SK-N-SH (cell line): ENCODE measurements around the gene OCA2. TPM values are rescaled to one million over a fixed set of nuclear protein-coding genes. Genes with fewer than 3 reads are reported as not detected.

Experiments used
- CTCF ChIA-PET: fragments of 300-600, 350-600 bp; formaldehyde crosslinking; extraction: SDS; loops from one replicate; lab custom pipeline; 2021; lab: Yijun Ruan, JAX
- POLR2A ChIA-PET: fragments of 350-600 bp; sonication (Branson Sonifier 250); formaldehyde crosslinking; extraction: SDS; loops from one replicate; lab custom pipeline; 2020; ENCODE audit warnings: antibody characterized with exemption, inconsistent platforms; lab: Yijun Ruan, JAX
- DNase-seq: peaks from one replicate; pipeline ENCODE4 v3.0.0; 2012
- H2AFZ ChIP-seq: fragments of 200-600 bp; sonication (generic); 2 replicates; pipeline ENCODE4 v1.8.1; 2016; ENCODE audit warnings: antibody characterized with exemption, mild to moderate bottlenecking, low read depth
- H3F3A ChIP-seq: fragments of 200-600 bp; sonication (generic); replicated peaks from 2 replicates; pipeline ENCODE3; 2016; ENCODE audit warnings: antibody characterized with exemption, mild to moderate bottlenecking; ENCODE audit not compliant: insufficient read depth
- H3K27ac ChIP-seq, 2 experiments: fragments of 200-500 bp in 1 of 2; fragments of 200-600 bp in 1 of 2; sonication (Bioruptor generic) in 1 of 2; sonication (generic), shearing (Covaris generic) in 1 of 2; 2 replicates each; pipeline versions ENCODE4 v1.5.1 to v1.6.1; 2014 to 2016; ENCODE audit warnings: low read depth in 2 of 2, inconsistent platforms in 1 of 2, low read length in 1 of 2, mild to moderate bottlenecking in 1 of 2, mixed read lengths in 1 of 2
- H3K27me3 ChIP-seq: fragments of 200-600 bp; sonication (generic), shearing (Covaris generic); 2 replicates; pipeline ENCODE4 v1.6.1; 2016; ENCODE audit warnings: mixed run types; ENCODE audit not compliant: insufficient read depth
- H3K36me3 ChIP-seq, 2 experiments: fragments of 200-500 bp in 1 of 2; fragments of 200-600 bp in 1 of 2; sonication (Bioruptor generic) in 1 of 2; sonication (generic) in 1 of 2; replicated peaks in 1 of 2; 2 replicates each; pipeline versions ENCODE3 to v1.5.1; 2014 to 2016; ENCODE audit warnings: low read length in 1 of 2, mild to moderate bottlenecking in 1 of 2; ENCODE audit not compliant: insufficient read depth in 2 of 2, control insufficient read depth in 1 of 2
- H3K4me1 ChIP-seq, 2 experiments: fragments of 200-500 bp in 1 of 2; fragments of 200-600 bp in 1 of 2; sonication (Bioruptor generic) in 1 of 2; sonication (generic), shearing (Covaris generic) in 1 of 2; 2 replicates each; pipeline versions ENCODE4 v1.5.1 to v1.6.1; 2014 to 2016; ENCODE audit warnings: low read depth in 1 of 2, low read length in 1 of 2, mixed run types in 1 of 2; ENCODE audit not compliant: insufficient read depth in 2 of 2, control insufficient read depth in 1 of 2
- H3K4me2 ChIP-seq: fragments of 200-600 bp; sonication (generic), shearing (Covaris generic); 2 replicates; pipeline ENCODE4 v1.6.1; 2017; ENCODE audit warnings: mixed run types
- H3K4me3 ChIP-seq, 2 experiments: fragments of 200-500 bp in 1 of 2; fragments of 200-600 bp in 1 of 2; sonication (Bioruptor generic) in 1 of 2; sonication (generic), shearing (Covaris generic) in 1 of 2; 2 replicates each; pipeline versions ENCODE4 v1.5.1 to v1.8.1; 2014 to 2016; ENCODE audit warnings: low read depth in 2 of 2, inconsistent platforms in 1 of 2, low read length in 1 of 2, mild to moderate bottlenecking in 1 of 2, mixed read lengths in 1 of 2, moderate library complexity in 1 of 2
- H3K79me2 ChIP-seq: fragments of 200-600 bp; sonication (generic); 2 replicates; pipeline ENCODE4 v1.8.1; 2017; ENCODE audit warnings: mild to moderate bottlenecking; ENCODE audit not compliant: insufficient read depth
- H3K9ac ChIP-seq: fragments of 200-600 bp; sonication (generic); 2 replicates; pipeline ENCODE4 v1.6.1; 2017; ENCODE audit warnings: mixed run types
- H3K9me2 ChIP-seq: fragments of 200-600 bp; sonication (generic); 2 replicates; pipeline ENCODE4 v1.6.1; 2017; ENCODE audit warnings: mixed run types
- H3K9me3 ChIP-seq: fragments of 200-600 bp; sonication (generic); 2 replicates; pipeline ENCODE4 v1.6.1; 2017; ENCODE audit warnings: mixed run types, mild to moderate bottlenecking, moderate library complexity
- H4K20me1 ChIP-seq: fragments of 200-600 bp; sonication (generic); 2 replicates; pipeline ENCODE4 v1.6.1; 2017; ENCODE audit warnings: mild to moderate bottlenecking, mixed run types; ENCODE audit not compliant: insufficient read depth
- CHD2 ChIP-seq: fragments of 150-350 bp; IDR thresholded peaks from 2 replicates; pipeline ENCODE4 v1.6.1; 2018; ENCODE audit warnings: low read length; ENCODE audit not compliant: partially characterized antibody
- EP300 ChIP-seq, 2 experiments: IDR thresholded peaks; 2 replicates each; pipeline versions ENCODE4 v1.4.0 to v1.6.1; 2012; ENCODE audit warnings: borderline replicate concordance in 1 of 2, low read depth in 1 of 2, low read length in 1 of 2
- FOSL2 ChIP-seq: IDR thresholded peaks from 2 replicates; pipeline ENCODE4 v1.4.0; 2012; ENCODE audit warnings: low read depth, mild to moderate bottlenecking, moderate library complexity, borderline replicate concordance
- FOXJ3 ChIP-seq: sonication (generic); formaldehyde crosslinking; IDR thresholded peaks from 2 replicates; pipeline ENCODE4 v1.5.1; 2020; ENCODE audit warnings: mild to moderate bottlenecking, missing genetic modification reagents
- FOXM1 ChIP-seq: IDR thresholded peaks from 2 replicates; pipeline ENCODE4 v1.4.0; 2012; ENCODE audit warnings: low read depth, mild to moderate bottlenecking
- GABPA ChIP-seq: IDR thresholded peaks from 2 replicates; pipeline ENCODE4 v1.4.0; 2012; ENCODE audit warnings: low read depth, mild to moderate bottlenecking
- GATA2 ChIP-seq: sonication (generic); formaldehyde crosslinking; IDR thresholded peaks from 2 replicates; pipeline ENCODE4 v1.5.0; 2020; ENCODE audit warnings: mild to moderate bottlenecking, missing genetic modification reagents
- JUND ChIP-seq: IDR thresholded peaks from 2 replicates; pipeline ENCODE4 v1.4.0; 2012
- MAX ChIP-seq: IDR thresholded peaks from 2 replicates; pipeline ENCODE4 v1.4.0; 2012; ENCODE audit warnings: low read depth
- MEF2A ChIP-seq: IDR thresholded peaks from 2 replicates; pipeline ENCODE4 v1.4.0; 2012; ENCODE audit warnings: low read depth, borderline replicate concordance
- NRF1 ChIP-seq: IDR thresholded peaks from 2 replicates; pipeline ENCODE4 v1.6.1; 2012; ENCODE audit warnings: low read depth, mild to moderate bottlenecking, low read length
- POLR2AphosphoS5 ChIP-seq: IDR thresholded peaks from 2 replicates; pipeline ENCODE4 v1.6.1; 2012; ENCODE audit warnings: low read depth, low read length
- RAD21 ChIP-seq: IDR thresholded peaks from 2 replicates; pipeline ENCODE4 v1.6.1; 2012; ENCODE audit warnings: mild to moderate bottlenecking, low read length
- RFX5 ChIP-seq: IDR thresholded peaks from 2 replicates; pipeline ENCODE4 v1.6.1; 2012; ENCODE audit warnings: mild to moderate bottlenecking, improper control_type of control experiment, low read length
- SIN3A ChIP-seq: IDR thresholded peaks from 2 replicates; pipeline ENCODE4 v1.6.1; 2012; ENCODE audit warnings: low read depth, mild to moderate bottlenecking, low read length, moderate library complexity, borderline replicate concordance
- SMC3 ChIP-seq: IDR thresholded peaks from 2 replicates; pipeline ENCODE4 v1.6.1; 2012; ENCODE audit warnings: low read depth, low read length, improper control_type of control experiment
- TAF1 ChIP-seq: IDR thresholded peaks from 2 replicates; pipeline ENCODE4 v1.6.1; 2012; ENCODE audit warnings: low read depth, mild to moderate bottlenecking, low read length, moderate library complexity, borderline replicate concordance
- TEAD4 ChIP-seq: IDR thresholded peaks from 2 replicates; pipeline ENCODE4 v1.4.0; 2012; ENCODE audit warnings: mild to moderate bottlenecking, borderline replicate concordance; ENCODE audit not compliant: insufficient read depth
- USF1 ChIP-seq: IDR thresholded peaks from 2 replicates; pipeline ENCODE4 v1.4.0; 2012; ENCODE audit warnings: low read depth, borderline replicate concordance
- YY1 ChIP-seq: IDR thresholded peaks from 2 replicates; pipeline ENCODE4 v1.4.0; 2012; ENCODE audit warnings: low read depth, mild to moderate bottlenecking
- WGBS: methylation state at CpG from one replicate; pipeline ENCODE4 v1.1.6; 2017; ENCODE audit warnings: low lambda C conversion rate; 5-methylcytosine and 5-hydroxymethylcytosine counted together
- polyA plus RNA-seq, 3 experiments: library from polyadenylated mRNA; depleted of rRNA; stranded (reverse); fragments of >200 nt; gene quantifications; 2 replicates each; pipeline ENCODE4 v1.2.3, GENCODE V29; 2012
- TF ChIP-seq, protein P1 (sequence below): fragments of 150-350 bp; IDR thresholded peaks from 2 replicates; pipeline ENCODE4 v1.6.1; 2017; ENCODE audit warnings: antibody characterized with exemption, low read length, low read depth, borderline replicate concordance
- TF ChIP-seq, protein P2 (sequence below): IDR thresholded peaks from 2 replicates; pipeline ENCODE4; 2012
- TF ChIP-seq, protein P3 (sequence below): fragments of 200-600 bp; sonication (generic); IDR thresholded peaks from 2 replicates; pipeline ENCODE4 v1.6.1; 2017; ENCODE audit warnings: antibody characterized with exemption, mild to moderate bottlenecking, moderate library complexity

OCA2 gene
- polyA plus RNA-seq, 1 of the 3 experiments (the other 2 are of a cell fraction) = 0.16 TPM

DNA sequence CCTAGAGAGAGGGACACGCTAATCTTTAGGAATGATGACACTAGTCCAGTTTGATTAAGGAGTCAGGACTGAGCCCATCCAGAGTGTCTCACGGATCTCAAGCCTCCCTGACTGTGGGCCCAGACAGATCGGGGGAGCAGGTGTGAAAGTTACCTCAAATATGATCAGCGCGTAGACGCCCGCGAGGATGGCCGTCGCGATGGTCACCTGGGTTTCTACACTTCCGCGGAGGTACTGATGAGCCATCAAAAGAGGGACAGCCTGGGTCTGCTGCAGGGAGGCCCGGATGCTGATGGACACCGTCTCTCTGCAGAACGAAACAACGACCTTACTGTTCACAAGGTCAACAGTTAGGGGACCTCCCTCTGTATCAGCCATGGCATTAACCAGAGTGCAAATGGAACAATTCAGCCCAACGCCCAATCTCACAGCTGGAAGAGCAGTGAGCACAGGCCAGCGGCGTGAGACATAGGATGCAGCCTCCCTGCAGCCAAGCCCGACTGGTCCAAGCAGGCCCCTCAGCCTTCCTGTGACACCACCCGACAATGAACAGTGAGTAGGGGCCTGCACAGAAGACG lies 84.4 kb downstream of the OCA2 start:
- Histone ChIP-seq H2AFZ (no peak overlapping the region), H3K4me2 (no peak overlapping the region), H3F3A (no peaks in the 10 kb centered on the region), H3K79me2 (no peaks in the 10 kb centered on the region), H3K4me1 (no peaks in the 10 kb centered on the region; a peak in 1 of 4 replicates), H3K4me3 (no peak overlapping the region), H3K27ac (no peak overlapping the region), H3K36me3 (no peaks in the 10 kb centered on the region), H3K27me3 (no peaks in the 10 kb centered on the region), H3K9me3 (no peaks in the 10 kb centered on the region), H3K9ac (no peak overlapping the region), H4K20me1 (no peaks in the 10 kb centered on the region), H3K9me2 (no peaks in the 10 kb centered on the region)
- 71% methylated on average over 20 of the region's 23 CpGs for WGBS
- no peak for DNase-seq
- TF ChIP-seq EP300 (IDR thresholded peaks at IDR 0.05; ENCODE audit: borderline replicate concordance in 1 of 2, low read depth in 1 of 2, low read length in 1 of 2) (no peak), JUND (no peak), RFX5 (no peak), RAD21 (no peak), SIN3A (no peak), NRF1 (no peak), MEF2A (no peak), FOXJ3 (CRISPR knock-in tag) (no peak), FOXM1 (no peak), GATA2 (CRISPR knock-in tag) (no peak), POLR2AphosphoS5 (no peak), FOSL2 (no peak)
- TF ChIP-seq, protein P1, sequence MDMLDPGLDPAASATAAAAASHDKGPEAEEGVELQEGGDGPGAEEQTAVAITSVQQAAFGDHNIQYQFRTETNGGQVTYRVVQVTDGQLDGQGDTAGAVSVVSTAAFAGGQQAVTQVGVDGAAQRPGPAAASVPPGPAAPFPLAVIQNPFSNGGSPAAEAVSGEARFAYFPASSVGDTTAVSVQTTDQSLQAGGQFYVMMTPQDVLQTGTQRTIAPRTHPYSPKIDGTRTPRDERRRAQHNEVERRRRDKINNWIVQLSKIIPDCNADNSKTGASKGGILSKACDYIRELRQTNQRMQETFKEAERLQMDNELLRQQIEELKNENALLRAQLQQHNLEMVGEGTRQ = no peak
- TF ChIP-seq, protein P2, sequence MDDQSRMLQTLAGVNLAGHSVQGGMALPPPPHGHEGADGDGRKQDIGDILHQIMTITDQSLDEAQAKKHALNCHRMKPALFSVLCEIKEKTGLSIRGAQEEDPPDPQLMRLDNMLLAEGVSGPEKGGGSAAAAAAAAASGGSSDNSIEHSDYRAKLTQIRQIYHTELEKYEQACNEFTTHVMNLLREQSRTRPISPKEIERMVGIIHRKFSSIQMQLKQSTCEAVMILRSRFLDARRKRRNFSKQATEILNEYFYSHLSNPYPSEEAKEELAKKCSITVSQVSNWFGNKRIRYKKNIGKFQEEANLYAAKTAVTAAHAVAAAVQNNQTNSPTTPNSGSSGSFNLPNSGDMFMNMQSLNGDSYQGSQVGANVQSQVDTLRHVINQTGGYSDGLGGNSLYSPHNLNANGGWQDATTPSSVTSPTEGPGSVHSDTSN = no peak
- TF ChIP-seq, protein P3, sequence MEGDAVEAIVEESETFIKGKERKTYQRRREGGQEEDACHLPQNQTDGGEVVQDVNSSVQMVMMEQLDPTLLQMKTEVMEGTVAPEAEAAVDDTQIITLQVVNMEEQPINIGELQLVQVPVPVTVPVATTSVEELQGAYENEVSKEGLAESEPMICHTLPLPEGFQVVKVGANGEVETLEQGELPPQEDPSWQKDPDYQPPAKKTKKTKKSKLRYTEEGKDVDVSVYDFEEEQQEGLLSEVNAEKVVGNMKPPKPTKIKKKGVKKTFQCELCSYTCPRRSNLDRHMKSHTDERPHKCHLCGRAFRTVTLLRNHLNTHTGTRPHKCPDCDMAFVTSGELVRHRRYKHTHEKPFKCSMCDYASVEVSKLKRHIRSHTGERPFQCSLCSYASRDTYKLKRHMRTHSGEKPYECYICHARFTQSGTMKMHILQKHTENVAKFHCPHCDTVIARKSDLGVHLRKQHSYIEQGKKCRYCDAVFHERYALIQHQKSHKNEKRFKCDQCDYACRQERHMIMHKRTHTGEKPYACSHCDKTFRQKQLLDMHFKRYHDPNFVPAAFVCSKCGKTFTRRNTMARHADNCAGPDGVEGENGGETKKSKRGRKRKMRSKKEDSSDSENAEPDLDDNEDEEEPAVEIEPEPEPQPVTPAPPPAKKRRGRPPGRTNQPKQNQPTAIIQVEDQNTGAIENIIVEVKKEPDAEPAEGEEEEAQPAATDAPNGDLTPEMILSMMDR = no peak
- ChIA-PET CTCF (no interaction called here), POLR2A (no interaction called here)

- no peaks in the 10 kb centered on the region for H3K4me1 ChIP-seq
- no peaks in the 10 kb centered on the region for H3K9me2 ChIP-seq
- H3K9me3 ChIP-seq = no peaks in the 10 kb centered on the region
- no peaks in the 10 kb centered on the region for H3K79me2 ChIP-seq
- H3F3A ChIP-seq = no peaks in the 10 kb centered on the region
- H3K9ac ChIP-seq = no peak overlapping the region
- DNase-seq = no peak
- POLR2A ChIA-PET = no interaction called here
- H2AFZ ChIP-seq = no peak overlapping the region
- H3K27ac ChIP-seq = no peak overlapping the region
- H4K20me1 ChIP-seq = no peaks in the 10 kb centered on the region
- no peak overlapping the region for H3K4me3 ChIP-seq
- no peaks in the 10 kb centered on the region for H3K36me3 ChIP-seq
- 53% methylated on average over 9 of the region's 9 CpGs for WGBS
- H3K4me2 ChIP-seq = no peak overlapping the region
- CTCF ChIA-PET = interaction anchor here (2.7 kb wide), 1 partner anchor 7 kb away, joined by 13 read pairs; no protein-coding TSS in a partner anchor
- no peaks in the 10 kb centered on the region for H3K27me3 ChIP-seq
- no peak for TF ChIP-seq CHD2
- TF ChIP-seq YY1 = no peak
- no peak for TF ChIP-seq GABPA
- TF ChIP-seq TEAD4 = no peak
- TF ChIP-seq SIN3A = no peak
- TF ChIP-seq USF1 = no peak
- no peak for TF ChIP-seq TAF1
- no peak for TF ChIP-seq MAX
- no peak for TF ChIP-seq NRF1
- no peak for TF ChIP-seq FOXJ3 (CRISPR knock-in tag)
- TF ChIP-seq FOSL2 = no peak
- TF ChIP-seq SMC3 = no peak
- no peak for TF ChIP-seq FOXM1
These were observed 85.1 kb downstream of the OCA2 start for GRCh38 chr15:28013976-28014375.
